GM12878 (cell line): ENCODE results near the gene CAMLG.

ENCODE experiments used
- BRCA1 ChIP-seq: IDR thresholded peaks from 2 replicates; pipeline ENCODE4 v1.6.1; 2011; ENCODE audit warnings: low read depth, low read length, improper control_type of control experiment
- EZH2 ChIP-seq: IDR thresholded peaks from 2 replicates; pipeline ENCODE4 v1.6.1; 2012; ENCODE audit warnings: low read depth, mild to moderate bottlenecking, control low read depth, inconsistent platforms, low read length, borderline replicate concordance; ENCODE audit not compliant: control insufficient read depth
- FOS ChIP-seq: IDR thresholded peaks from 3 replicates; pipeline ENCODE4 v1.6.1; 2011; ENCODE audit warnings: borderline replicate concordance; ENCODE audit not compliant: insufficient read length; ENCODE audit errors: extremely low read depth
- GABPA ChIP-seq: IDR thresholded peaks from 2 replicates; pipeline ENCODE4 v1.6.1; 2014; ENCODE audit warnings: antibody characterized with exemption, low read depth, mild to moderate bottlenecking, inconsistent platforms
- HDGF ChIP-seq: fragments of 450-650 bp; IDR thresholded peaks from 2 replicates; pipeline ENCODE4 v1.6.1; 2016; ENCODE audit warnings: antibody characterized with exemption
- MEF2A ChIP-seq: IDR thresholded peaks from 2 replicates; pipeline ENCODE4 v1.6.1; 2011; ENCODE audit warnings: low read depth, mild to moderate bottlenecking, low read length, moderate library complexity; ENCODE audit not compliant: insufficient read depth
- NFYB ChIP-seq: IDR thresholded peaks from 2 replicates; pipeline ENCODE4 v1.6.1; 2011; ENCODE audit warnings: low read depth, mild to moderate bottlenecking, low read length, improper control_type of control experiment, moderate library complexity; ENCODE audit not compliant: insufficient read depth
- TF ChIP-seq, protein P1 (sequence below), 3 experiments: IDR thresholded peaks in 2 of 3; conservative IDR thresholded peaks in 1 of 3; 2 replicates each; pipeline ENCODE4 v1.5.1; 2011; ENCODE audit warnings: low read depth in 3 of 3, low read length in 3 of 3, mild to moderate bottlenecking in 3 of 3, control low read depth in 2 of 3, moderate library complexity in 2 of 3, inconsistent platforms in 1 of 3, mixed read lengths in 1 of 3; ENCODE audit not compliant: control insufficient read depth in 2 of 3, insufficient read depth in 1 of 3; ENCODE audit errors: extremely low read depth in 1 of 3
- TF ChIP-seq, protein P2 (sequence below): fragments of 450-650 bp; IDR thresholded peaks from 2 replicates; pipeline ENCODE4 v1.6.1; 2017; ENCODE audit warnings: mild to moderate bottlenecking
- TF ChIP-seq, protein P3 (sequence below): IDR thresholded peaks from 2 replicates; pipeline ENCODE4 v1.6.1; 2012; ENCODE audit warnings: low read depth, low read length, improper control_type of control experiment
- TF ChIP-seq, protein P4 (sequence below): IDR thresholded peaks from 2 replicates; pipeline ENCODE4 v1.6.1; 2012; ENCODE audit warnings: low read length, inconsistent platforms
- TF ChIP-seq, protein P5 (sequence below): IDR thresholded peaks from 2 replicates; pipeline ENCODE4 v1.6.1; 2012; ENCODE audit warnings: low read depth, low read length, improper control_type of control experiment

DNA sequence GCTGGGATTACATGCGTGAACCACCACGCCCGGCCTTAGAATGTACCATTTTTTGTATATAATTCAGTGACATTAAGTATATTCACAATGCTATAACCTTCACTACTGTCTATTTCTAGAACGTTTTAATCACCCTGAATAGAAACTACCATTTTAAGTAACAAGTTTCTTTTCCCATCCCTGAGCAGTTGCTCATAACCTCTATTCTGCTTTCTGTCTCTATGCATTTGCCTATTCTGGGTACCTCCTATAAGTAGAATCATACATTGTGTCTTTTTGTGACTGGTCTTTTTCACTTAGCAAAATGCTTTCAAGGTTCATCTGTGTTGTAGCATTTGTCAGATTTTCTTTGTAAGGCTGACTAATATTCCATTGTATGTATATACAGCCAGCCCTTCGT is 60.1 kb downstream of the CAMLG start:
- TF ChIP-seq, protein P1, sequence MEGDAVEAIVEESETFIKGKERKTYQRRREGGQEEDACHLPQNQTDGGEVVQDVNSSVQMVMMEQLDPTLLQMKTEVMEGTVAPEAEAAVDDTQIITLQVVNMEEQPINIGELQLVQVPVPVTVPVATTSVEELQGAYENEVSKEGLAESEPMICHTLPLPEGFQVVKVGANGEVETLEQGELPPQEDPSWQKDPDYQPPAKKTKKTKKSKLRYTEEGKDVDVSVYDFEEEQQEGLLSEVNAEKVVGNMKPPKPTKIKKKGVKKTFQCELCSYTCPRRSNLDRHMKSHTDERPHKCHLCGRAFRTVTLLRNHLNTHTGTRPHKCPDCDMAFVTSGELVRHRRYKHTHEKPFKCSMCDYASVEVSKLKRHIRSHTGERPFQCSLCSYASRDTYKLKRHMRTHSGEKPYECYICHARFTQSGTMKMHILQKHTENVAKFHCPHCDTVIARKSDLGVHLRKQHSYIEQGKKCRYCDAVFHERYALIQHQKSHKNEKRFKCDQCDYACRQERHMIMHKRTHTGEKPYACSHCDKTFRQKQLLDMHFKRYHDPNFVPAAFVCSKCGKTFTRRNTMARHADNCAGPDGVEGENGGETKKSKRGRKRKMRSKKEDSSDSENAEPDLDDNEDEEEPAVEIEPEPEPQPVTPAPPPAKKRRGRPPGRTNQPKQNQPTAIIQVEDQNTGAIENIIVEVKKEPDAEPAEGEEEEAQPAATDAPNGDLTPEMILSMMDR (IDR thresholded peaks at IDR 0.05 in 2 of 3, conservative IDR thresholded peaks at IDR 0.05 in 1 of 3; ENCODE audit: control insufficient read depth in 2 of 3, extremely low read depth in 1 of 3, insufficient read depth in 1 of 3, low read depth in 3 of 3, low read length in 3 of 3): no peak
- TF ChIP-seq, protein P2, sequence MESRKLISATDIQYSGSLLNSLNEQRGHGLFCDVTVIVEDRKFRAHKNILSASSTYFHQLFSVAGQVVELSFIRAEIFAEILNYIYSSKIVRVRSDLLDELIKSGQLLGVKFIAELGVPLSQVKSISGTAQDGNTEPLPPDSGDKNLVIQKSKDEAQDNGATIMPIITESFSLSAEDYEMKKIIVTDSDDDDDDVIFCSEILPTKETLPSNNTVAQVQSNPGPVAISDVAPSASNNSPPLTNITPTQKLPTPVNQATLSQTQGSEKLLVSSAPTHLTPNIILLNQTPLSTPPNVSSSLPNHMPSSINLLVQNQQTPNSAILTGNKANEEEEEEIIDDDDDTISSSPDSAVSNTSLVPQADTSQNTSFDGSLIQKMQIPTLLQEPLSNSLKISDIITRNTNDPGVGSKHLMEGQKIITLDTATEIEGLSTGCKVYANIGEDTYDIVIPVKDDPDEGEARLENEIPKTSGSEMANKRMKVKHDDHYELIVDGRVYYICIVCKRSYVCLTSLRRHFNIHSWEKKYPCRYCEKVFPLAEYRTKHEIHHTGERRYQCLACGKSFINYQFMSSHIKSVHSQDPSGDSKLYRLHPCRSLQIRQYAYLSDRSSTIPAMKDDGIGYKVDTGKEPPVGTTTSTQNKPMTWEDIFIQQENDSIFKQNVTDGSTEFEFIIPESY: no peak
- TF ChIP-seq, protein P3, sequence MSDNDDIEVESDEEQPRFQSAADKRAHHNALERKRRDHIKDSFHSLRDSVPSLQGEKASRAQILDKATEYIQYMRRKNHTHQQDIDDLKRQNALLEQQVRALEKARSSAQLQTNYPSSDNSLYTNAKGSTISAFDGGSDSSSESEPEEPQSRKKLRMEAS: no peak
- TF ChIP-seq, protein P4, sequence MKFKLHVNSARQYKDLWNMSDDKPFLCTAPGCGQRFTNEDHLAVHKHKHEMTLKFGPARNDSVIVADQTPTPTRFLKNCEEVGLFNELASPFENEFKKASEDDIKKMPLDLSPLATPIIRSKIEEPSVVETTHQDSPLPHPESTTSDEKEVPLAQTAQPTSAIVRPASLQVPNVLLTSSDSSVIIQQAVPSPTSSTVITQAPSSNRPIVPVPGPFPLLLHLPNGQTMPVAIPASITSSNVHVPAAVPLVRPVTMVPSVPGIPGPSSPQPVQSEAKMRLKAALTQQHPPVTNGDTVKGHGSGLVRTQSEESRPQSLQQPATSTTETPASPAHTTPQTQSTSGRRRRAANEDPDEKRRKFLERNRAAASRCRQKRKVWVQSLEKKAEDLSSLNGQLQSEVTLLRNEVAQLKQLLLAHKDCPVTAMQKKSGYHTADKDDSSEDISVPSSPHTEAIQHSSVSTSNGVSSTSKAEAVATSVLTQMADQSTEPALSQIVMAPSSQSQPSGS: no peak
- peak; percentile 58; the same call in 1 of the 2 replicates for TF ChIP-seq MEF2A
- no peak for TF ChIP-seq EZH2
- no peak for TF ChIP-seq HDGF
- no peak for TF ChIP-seq NFYB
- no peak for TF ChIP-seq GABPA
- TF ChIP-seq, protein P5, sequence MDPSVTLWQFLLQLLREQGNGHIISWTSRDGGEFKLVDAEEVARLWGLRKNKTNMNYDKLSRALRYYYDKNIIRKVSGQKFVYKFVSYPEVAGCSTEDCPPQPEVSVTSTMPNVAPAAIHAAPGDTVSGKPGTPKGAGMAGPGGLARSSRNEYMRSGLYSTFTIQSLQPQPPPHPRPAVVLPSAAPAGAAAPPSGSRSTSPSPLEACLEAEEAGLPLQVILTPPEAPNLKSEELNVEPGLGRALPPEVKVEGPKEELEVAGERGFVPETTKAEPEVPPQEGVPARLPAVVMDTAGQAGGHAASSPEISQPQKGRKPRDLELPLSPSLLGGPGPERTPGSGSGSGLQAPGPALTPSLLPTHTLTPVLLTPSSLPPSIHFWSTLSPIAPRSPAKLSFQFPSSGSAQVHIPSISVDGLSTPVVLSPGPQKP: no peak
- TF ChIP-seq BRCA1: no peak
- no peak for TF ChIP-seq FOS
